PC-9 (cell line): ENCODE measurements around the gene ADIPOR1.

ENCODE experiments used
- EZH2 ChIP-seq: fragments of 200-600 bp; sonication (generic); IDR thresholded peaks from 2 replicates; pipeline ENCODE4 v1.8.0; 2017; ENCODE audit warnings: antibody characterized with exemption, low read depth
- TF ChIP-seq, protein P1 (sequence below): fragments of 200-600 bp; sonication (generic); conservative IDR thresholded peaks from 2 replicates; pipeline ENCODE4 v1.6.1; 2017; ENCODE audit warnings: mixed run types, antibody characterized with exemption, mild to moderate bottlenecking, moderate library complexity

DNA sequence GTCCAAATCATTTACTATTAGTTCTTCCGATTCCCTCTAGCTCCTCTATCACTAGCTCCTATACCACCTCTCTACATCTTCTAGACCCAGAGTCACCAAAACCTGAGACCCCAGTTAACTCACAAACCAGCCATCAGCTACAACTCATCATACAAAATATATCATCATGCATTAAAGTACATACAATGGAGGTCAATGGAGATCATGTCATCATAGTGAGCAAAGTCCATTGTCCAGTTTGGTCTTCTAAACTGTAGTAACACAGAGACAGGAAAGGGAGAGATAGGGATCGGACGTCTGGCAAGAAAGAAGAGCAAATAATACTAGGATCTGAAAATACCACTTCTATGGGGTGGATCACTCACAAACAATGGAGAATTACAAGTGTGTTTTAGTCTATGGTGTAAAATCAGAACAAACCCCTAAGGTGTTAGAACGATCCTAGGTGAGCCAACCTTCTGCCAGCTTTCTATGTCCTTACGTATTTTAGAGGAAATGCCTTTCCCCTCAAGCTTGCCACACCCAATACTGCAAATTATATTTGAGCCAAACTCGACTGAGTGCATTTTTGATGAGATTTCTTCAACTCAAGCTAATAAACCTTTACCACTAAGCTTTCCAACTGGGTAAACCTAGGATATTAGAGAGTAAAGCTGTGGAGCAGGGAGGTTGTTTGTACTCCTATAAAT is 3.9 kb downstream of the ADIPOR1 start:
- TF ChIP-seq, protein P1, sequence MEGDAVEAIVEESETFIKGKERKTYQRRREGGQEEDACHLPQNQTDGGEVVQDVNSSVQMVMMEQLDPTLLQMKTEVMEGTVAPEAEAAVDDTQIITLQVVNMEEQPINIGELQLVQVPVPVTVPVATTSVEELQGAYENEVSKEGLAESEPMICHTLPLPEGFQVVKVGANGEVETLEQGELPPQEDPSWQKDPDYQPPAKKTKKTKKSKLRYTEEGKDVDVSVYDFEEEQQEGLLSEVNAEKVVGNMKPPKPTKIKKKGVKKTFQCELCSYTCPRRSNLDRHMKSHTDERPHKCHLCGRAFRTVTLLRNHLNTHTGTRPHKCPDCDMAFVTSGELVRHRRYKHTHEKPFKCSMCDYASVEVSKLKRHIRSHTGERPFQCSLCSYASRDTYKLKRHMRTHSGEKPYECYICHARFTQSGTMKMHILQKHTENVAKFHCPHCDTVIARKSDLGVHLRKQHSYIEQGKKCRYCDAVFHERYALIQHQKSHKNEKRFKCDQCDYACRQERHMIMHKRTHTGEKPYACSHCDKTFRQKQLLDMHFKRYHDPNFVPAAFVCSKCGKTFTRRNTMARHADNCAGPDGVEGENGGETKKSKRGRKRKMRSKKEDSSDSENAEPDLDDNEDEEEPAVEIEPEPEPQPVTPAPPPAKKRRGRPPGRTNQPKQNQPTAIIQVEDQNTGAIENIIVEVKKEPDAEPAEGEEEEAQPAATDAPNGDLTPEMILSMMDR = no peak
- no peak for TF ChIP-seq EZH2
